DOHH2 (cell line): Measurements from ENCODE around the gene SERPINF2.
"Not testable (repeated sequence)": the region's sequence is repeated elsewhere in the genome, so short reads cannot be mapped to it uniquely, and the experiment has no call there.

ENCODE experiments used
- CTCF ChIP-seq: fragments of 200-600 bp; sonication (generic); IDR thresholded peaks from one replicate; pipeline ENCODE4 v1.5.1; 2014; ENCODE audit warnings: antibody characterized with exemption, mild to moderate bottlenecking, low read depth, low read length; ENCODE audit not compliant: poor library complexity, severe bottlenecking
- EZH2phosphoT487 ChIP-seq: fragments of 200-600 bp; sonication (generic); IDR thresholded peaks from 2 replicates; pipeline ENCODE4 v1.6.1; 2017; ENCODE audit warnings: borderline replicate concordance, mild to moderate bottlenecking, antibody characterized with exemption, low read length, moderate library complexity, mixed read lengths

DNA sequence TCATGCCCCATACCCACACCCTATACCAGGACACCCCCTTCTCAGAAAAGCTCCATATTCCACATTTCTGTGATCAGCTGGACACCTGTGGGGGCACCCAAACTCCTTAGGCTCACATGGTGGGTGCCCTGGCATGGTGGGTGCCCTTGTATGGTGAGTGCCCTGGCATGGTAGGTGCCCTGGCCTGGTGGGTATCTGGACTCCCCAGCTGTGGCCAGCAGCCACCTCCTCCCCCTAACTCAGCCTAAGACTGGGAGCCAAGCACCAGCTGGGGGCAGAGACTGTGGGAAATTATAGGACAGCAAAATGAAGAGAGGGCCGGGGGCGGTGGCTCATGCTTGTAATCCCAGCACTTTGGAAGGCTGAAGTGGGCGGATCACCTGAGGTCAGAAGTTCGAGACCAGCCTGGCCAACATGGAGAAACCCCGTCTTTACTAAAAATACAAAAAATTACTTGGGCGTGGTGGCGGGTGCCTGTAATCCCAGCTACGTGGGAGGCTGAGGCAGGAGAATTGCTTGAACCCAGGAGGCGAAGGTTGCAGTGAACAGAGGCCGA lies 33.8 kb upstream of the SERPINF2 start:
- TF ChIP-seq CTCF, EZH2phosphoT487: not testable (repeated sequence)
